Vagina (tissue), 2 donors: ENCODE measurements around the gene CHMP1B.

Source experiments
- CTCF ChIP-seq, 3 experiments: fragments of 450-650 bp in 2 of 3; fragments of 200-600 bp in 1 of 3; sonication (generic) in 1 of 3; IDR thresholded peaks; one replicate each; pipeline ENCODE4 v1.5.1; 2017 to 2019; ENCODE audit warnings: antibody characterized with exemption in 3 of 3, mild to moderate bottlenecking in 2 of 3, moderate library complexity in 2 of 3
- POLR2AphosphoS5 ChIP-seq, 2 donors: sonication (generic); formaldehyde crosslinking; IDR thresholded peaks; one replicate each; pipeline ENCODE4 v1.9.0; 2017; ENCODE audit warnings: antibody characterized with exemption in 2 of 2, mild to moderate bottlenecking in 2 of 2, low read depth in 1 of 2; ENCODE audit not compliant: insufficient read depth in 1 of 2

- no peak for TF ChIP-seq CTCF (IDR thresholded peaks at IDR 0.05)
- TF ChIP-seq POLR2AphosphoS5 (IDR thresholded peaks at IDR 0.05; ENCODE audit: insufficient read depth in 1 of 2, low read depth in 1 of 2): no peak
These were observed 31.3 kb upstream of the CHMP1B start for GRCh38 chr18:11819938-11820337.
